Measurements from ENCODE around the gene MUC6.

MUC6 gene

DNA sequence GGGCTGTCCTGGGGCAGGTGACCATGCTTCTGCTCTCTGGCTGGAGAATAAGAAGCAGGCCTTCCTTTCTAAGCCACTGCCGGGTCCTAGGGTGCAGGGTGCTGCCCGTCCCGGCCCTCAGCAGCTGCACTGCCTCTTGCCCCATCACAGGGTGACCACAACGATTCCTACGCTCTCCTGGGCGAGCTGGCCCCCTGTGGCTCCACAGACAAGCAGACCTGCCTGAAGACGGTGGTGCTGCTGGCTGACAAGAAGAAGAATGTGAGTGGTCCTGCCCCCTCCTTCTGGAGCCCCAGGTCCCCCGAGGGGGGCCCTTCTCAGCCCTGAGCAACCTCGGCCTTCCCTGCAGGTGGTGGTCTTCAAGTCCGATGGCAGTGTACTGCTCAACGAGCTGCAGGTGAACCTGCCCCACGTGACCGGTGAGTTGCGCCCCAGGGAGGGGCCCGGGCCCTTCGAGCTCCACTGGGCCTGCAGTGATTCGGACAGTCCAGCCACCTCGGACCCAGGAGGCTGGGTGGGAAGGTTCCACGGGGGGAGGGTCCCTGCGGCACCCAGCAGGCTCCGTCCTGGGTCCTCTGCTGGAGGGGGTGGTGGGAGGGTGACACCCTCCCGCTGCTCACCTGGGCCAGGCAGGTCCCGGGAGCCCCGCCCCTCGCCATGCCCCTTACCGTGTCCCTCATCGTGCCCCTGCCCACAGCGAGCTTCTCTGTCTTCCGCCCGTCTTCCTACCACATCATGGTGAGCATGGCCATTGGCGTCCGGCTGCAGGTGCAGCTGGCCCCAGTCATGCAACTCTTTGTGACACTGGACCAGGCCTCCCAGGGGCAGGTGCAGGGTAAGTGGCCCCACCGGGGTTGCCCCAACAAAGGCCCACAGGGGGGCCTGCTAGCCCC lies 46.5 kb upstream of the MUC6 start:
- H3K4me3 ChIP-seq (replicated peaks; ENCODE audit: low read depth, low read length) = no peak overlapping the region
- no peak for TF ChIP-seq CTCF (IDR thresholded peaks at IDR 0.05; ENCODE audit: insufficient read depth, low read length, poor library complexity, severe bottlenecking)
- DNase-seq (ENCODE audit: extremely low read depth, insufficient read length) = no peak
- no peaks in the 10 kb centered on the region for H3K27me3 ChIP-seq (replicated peaks; ENCODE audit: control insufficient read depth, insufficient read depth, low read length)
- H3K36me3 ChIP-seq (ENCODE audit: control insufficient read depth, insufficient read depth, low read length) = no peaks in the 10 kb centered on the region

- Histone ChIP-seq H3K27me3 (replicated peaks; ENCODE audit: control insufficient read depth, insufficient read depth, low read length) (no peaks in the 10 kb centered on the region), H3K36me3 (ENCODE audit: control insufficient read depth, insufficient read depth, low read length) (no peaks in the 10 kb centered on the region), H3K4me3 (replicated peaks; ENCODE audit: low read depth, low read length) (no peak overlapping the region)
- DNase-seq (ENCODE audit: extremely low read depth, insufficient read length) = no peak
- TF ChIP-seq CTCF (IDR thresholded peaks at IDR 0.05; ENCODE audit: insufficient read depth, low read length, poor library complexity, severe bottlenecking) = no peak
These were observed 45.8 kb upstream of the MUC6 start for GRCh38 chr11:1082346-1082727.

DNA sequence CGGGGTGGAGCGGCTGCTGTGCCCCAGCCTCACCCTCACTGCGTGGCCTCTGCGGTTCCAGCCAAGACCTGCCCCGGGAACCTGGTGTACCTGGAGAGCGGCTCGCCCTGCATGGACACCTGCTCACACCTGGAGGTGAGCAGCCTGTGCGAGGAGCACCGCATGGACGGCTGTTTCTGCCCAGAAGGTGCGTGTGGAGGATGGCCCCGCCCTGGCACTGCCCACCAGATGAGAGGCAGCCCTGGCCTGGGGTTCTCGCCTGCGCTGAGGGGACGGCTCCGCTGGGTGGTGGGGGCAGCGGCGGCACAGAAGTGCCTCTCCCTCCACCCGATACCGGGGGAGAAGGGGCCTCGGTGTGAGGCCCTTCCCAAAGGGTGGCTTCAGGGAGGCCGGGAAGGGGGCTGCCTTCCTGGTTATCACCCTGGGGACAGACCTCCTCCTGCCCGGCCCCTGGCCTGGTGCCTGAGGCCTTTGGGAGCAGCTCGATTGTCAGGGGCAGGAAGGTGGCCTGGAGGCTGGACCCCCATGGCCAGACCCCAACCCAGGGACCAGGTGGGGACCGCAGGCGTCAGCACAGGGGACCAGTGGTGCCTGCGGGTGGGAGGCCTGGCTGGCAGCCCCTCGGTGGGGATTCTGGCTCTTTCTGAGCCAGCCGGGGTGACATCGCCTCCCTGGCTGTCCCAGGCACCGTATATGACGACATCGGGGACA lies 45.2 kb upstream of the MUC6 start:
- no peak for DNase-seq (ENCODE audit: extremely low read depth, insufficient read length)
- Histone ChIP-seq H3K36me3 (ENCODE audit: control insufficient read depth, insufficient read depth, low read length) (no peaks in the 10 kb centered on the region), H3K27me3 (replicated peaks; ENCODE audit: control insufficient read depth, insufficient read depth, low read length) (no peaks in the 10 kb centered on the region), H3K4me3 (replicated peaks; ENCODE audit: low read depth, low read length) (no peak overlapping the region)
- no peak for TF ChIP-seq CTCF (IDR thresholded peaks at IDR 0.05; ENCODE audit: insufficient read depth, low read length, poor library complexity, severe bottlenecking)

- TF ChIP-seq CTCF (IDR thresholded peaks at IDR 0.05; ENCODE audit: insufficient read depth, low read length, poor library complexity, severe bottlenecking) = no peak
- Histone ChIP-seq H3K4me3 (replicated peaks; ENCODE audit: low read depth, low read length) (no peak overlapping the region), H3K27me3 (replicated peaks; ENCODE audit: control insufficient read depth, insufficient read depth, low read length) (no peaks in the 10 kb centered on the region), H3K36me3 (ENCODE audit: control insufficient read depth, insufficient read depth, low read length) (no peaks in the 10 kb centered on the region)
- no peak for DNase-seq (ENCODE audit: extremely low read depth, insufficient read length)
These were observed 41.7 kb upstream of the MUC6 start for GRCh38 chr11:1078191-1078601.

- Histone ChIP-seq H3K27me3 (replicated peaks; ENCODE audit: control insufficient read depth, insufficient read depth, low read length) (no peaks in the 10 kb centered on the region), H3K4me3 (replicated peaks; ENCODE audit: low read depth, low read length) (no peak overlapping the region), H3K36me3 (ENCODE audit: control insufficient read depth, insufficient read depth, low read length) (no peaks in the 10 kb centered on the region)
- TF ChIP-seq CTCF (IDR thresholded peaks at IDR 0.05; ENCODE audit: insufficient read depth, low read length, poor library complexity, severe bottlenecking) = no peak
- DNase-seq (ENCODE audit: extremely low read depth, insufficient read length) = no peak
These were observed 41.0 kb upstream of the MUC6 start for GRCh38 chr11:1077417-1078119.

All from GM06990 (cell line).